Germinal center (tissue), 1 donor: ENCODE data around the gene RIT2.

ENCODE experiments used
- DNase-seq: peaks from one replicate; pipeline ENCODE4 v3.0.0; 2012; ENCODE audit warnings: mixed read lengths, low spot score

The RIT2 gene

GRCh38 chr18:43010611-43011010, 104.9 kb downstream of the RIT2 start:
- no peak for DNase-seq

DNA sequence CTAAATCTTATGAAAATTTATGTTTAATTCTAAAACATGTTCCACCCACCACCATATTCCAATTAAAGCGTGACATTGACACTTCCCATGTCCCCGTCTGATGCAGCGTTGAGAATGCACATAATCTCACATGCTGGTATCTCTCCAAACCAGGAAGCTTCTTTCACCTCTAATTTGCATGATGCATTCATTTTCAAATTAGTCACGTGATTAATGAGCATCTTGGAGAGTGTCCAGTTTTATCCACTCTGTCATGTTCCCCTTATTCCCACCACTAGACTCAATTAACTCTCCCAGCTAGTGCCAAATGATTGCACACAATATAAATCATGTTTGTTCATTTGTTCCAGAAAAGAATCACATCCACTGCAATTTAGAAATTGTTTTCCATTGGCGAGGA, 105.8 kb downstream of the RIT2 start:
- no peak for DNase-seq

DNA sequence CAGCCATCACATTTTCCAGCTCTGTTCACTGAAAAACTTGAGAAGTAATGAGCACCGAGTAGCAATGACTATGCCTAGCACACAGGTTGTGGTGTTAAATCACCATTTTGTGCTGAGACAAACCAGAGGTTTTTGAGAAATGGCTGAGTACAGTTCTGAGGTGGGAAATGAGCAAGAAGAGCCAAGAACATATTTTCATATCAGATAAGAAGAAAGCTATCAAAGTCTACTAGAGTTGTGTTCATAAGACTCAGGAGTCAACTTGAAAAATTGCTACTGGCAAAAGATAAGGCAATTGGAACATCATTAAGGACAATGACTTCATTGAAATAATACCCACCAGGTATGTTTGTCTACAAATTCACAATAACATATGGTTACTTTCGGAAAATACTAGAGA, 108.1 kb downstream of the RIT2 start:
- DNase-seq, result no peak

- no peak for DNase-seq
These were observed 111.1 kb downstream of the RIT2 start for GRCh38 chr18:43004421-43004820.

GRCh38 chr18:43001821-43002220, 113.7 kb downstream of the RIT2 start:
- DNase-seq, result no peak

GRCh38 chr18:42996824-42997223, 118.7 kb downstream of the RIT2 start:
- DNase-seq, result no peak

DNA sequence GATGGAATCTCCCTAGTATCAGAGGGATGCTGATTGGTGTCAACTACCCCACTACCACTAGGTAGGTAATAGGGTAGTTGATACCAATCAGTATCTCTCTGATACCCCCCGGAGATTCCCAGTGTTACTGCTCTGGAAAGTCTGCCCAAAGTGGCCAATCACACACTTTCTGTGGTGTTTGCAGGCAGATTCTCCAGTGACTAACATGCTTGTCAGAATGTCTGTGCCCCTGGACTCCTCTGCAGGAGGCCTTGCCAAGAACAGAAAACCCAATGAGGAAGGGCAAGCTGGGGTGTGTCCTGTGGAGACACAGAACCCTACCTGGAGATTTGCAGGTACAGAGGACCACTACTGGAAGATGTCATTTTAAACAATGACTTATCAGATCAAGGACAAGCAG, 135.1 kb downstream of the RIT2 start:
- DNase-seq, result no peak

DNA sequence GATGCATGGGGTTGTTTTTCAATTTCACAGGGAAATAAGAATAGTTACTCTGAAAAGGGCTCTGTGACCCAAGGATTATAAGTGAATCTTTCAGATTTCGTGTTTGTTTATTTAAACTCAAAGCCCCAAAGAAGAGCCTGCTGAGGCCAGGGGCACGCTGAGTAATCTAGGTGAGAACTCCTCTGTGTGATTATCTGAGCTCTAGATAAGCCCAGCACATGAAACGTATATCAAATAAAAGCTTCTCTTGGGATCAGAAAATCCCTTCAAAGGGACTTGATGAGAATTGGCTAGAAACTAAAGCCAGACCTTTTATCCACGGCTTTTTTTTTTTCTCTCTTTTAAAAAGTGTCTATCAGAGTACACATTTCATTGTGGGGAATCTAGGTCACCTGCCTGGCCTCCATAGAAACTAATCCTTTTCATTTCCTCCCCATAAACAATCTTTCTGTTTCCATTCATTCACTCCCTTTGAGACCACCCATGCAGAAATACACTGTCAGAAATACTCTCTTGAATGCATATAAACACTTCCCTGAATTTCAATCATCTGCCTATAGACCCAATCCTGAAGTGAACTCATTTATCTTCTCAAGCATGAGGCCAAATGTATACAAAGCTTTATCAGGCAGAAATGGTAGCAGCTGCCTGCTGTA, 137.4 kb downstream of the RIT2 start:
- DNase-seq, result no peak

DNA sequence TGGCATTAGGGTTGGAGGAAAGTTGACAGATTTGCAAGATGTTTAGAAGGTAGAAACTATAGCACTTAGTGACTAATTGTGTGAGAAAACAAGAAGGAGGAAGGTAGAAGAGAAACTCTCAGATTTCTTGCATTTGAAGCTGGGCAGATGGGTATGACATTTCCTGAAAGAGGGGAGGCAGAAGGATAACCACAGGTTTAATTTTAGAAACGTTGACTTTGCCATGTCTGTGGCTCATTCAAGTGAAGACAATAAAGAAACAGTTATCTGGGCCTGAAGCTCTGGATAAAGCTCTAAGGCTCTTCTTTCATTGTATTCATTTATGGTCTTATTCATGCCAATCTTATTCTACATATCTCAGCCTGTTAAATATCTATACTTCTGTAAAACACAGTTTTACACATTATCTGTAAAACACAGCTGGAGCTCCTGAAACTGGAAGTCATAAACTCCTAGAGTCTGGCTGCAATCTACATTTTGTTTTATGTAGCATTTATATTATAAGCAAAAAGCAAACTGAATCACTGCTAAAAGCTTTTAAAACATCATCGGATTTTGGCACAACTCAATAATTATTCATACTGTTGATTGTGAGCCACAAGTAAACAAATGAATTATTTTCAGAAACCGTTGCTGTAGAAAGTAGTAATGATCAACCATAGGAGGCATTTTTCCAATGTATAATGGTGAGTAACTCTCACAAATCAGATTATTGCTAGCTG, 138.5 kb downstream of the RIT2 start:
- DNase-seq, result no peak

- DNase-seq, result no peak
These were observed 146.1 kb downstream of the RIT2 start for GRCh38 chr18:42969366-42969765.

- no peak for DNase-seq
These were observed 154.2 kb downstream of the RIT2 start for GRCh38 chr18:42961298-42961697.

DNA sequence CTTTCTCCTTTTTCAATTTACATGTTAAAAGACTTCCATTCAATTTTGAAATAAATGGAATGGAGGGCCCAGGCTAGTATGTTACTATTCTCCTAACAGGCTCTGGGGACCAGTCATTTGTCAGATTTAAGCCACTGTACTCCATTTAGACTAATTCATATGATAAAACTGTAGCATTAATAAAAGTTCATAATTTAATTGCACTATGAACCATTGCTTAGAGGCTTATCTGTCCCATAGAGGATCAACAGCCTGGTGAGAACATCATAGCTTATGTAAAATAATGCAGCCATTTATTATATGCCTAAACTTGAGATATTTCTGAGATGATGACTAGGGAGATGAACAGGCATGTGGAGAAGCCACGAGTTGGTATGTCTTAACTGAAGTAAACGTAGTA, 156.0 kb downstream of the RIT2 start:
- DNase-seq, result no peak

DNA sequence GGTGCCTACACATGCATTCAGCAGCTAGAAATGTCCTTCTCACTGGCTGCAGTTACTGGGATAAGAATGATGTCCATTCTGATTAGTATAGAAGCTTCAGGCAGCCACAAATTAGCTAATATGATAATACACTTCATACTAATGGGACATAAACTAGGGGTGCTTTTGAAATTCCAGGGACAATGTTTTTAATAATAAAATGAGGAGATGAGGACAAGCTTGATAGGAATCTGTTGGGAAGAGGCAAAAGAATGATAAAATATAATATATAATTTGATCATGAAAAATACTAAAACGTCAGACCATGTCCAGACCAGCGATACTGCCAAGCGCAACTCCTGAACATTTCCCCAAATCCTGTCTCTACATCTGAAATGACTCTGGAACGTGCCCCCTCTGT, 157.1 kb downstream of the RIT2 start:
- DNase-seq, result no peak

- DNase-seq, result no peak
These were observed 159.2 kb downstream of the RIT2 start for GRCh38 chr18:42956287-42956686.

GRCh38 chr18:42954887-42955286, 160.6 kb downstream of the RIT2 start:
- no peak for DNase-seq

GRCh38 chr18:42953306-42953705, 162.2 kb downstream of the RIT2 start:
- no peak for DNase-seq

DNA sequence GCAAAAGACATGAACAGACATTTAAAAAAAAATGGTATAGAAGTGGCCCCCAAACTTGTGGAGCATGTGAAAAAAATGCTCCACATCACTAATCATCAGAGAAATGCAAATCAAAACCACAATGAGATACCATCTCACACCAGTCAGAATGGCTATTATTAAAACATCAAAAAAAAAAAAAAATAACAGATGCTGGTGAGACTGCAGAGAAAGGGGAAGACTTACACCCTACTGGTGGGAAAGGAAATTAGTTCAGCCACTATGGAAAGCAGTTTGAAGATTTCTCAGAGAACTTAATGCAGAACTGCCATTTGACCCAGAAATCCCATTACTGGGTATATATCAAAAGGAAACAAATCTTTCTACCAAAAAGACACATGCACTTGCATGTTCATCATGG, 164.8 kb downstream of the RIT2 start:
- no peak for DNase-seq

DNA sequence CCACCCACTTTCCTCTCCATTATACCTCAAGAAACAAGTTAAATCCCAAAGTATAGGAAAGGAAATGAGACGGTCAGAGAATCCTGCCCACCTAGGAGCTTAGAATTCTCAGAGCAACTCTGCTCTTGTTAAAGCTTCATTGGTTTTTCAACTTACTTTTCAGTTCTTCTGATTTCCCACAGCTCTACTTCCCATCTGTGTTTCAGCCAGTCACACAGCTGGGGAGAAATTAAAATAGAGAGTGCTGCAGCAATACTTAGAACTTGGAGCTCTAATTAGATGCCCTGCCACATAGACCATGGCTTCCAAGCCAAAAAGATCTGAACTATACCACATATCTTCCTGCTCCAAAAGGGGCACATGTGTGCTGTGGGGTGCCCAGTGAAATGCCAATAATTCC, 166.7 kb downstream of the RIT2 start:
- DNase-seq, result no peak

GRCh38 chr18:42941860-42942259, 173.6 kb downstream of the RIT2 start:
- no peak for DNase-seq

DNA sequence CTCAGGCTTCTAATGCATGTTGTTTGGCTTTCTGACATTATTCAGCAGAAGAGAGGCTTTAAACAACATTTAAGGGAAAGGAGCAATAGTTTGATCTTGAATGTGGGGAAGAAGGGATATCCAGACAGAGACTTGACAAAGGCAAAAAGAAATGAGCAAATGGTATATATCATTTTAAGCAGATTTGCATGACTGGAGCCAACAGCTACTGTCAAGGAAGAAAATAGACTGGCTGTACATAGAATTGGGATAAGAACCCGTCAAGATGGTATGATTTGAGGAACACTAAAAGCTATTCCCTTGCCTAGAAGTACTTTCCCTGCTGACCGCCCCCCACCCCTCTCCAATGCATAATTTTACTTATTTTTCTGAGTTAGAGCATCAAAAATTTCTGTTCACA, 174.5 kb downstream of the RIT2 start:
- no peak for DNase-seq

GRCh38 chr18:42937436-42937835, 178.0 kb downstream of the RIT2 start:
- DNase-seq, result no peak

DNA sequence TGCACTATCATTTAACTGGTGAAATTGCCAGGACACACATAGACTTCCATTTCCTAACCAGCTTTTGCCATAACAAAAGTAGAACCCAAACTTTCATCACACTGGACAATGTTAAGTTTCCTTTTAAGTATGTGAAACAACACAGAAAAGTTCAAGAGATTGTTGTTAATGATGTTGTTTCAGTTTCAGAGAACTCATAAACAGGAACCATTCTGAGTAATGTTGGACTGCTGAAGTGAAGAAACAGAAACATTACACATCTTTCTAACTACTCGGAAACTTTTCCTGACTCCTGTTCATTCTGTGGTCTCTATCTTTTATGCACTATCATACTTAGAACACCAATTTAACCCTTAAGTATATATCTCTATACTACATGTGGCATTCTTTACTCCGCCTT, 179.2 kb downstream of the RIT2 start:
- no peak for DNase-seq

DNA sequence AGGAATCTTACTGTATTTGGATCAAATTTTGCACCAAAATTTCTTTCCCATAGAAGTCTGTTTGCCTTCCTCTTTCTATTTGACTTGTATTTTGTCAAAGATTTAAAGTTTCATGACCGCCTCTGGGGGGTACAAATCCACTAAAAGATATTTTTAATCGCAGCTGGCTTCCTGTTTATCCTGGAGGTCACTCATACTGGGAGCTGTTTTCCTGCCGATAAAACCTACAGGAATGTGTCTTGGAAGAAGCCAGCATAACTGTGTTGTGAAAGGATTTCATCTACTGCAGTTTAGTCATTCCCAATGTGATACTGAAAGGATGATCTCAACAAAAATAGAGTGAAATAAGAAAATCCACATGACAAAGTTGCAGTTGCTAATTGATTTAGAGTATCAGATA, 184.0 kb downstream of the RIT2 start:
- DNase-seq, result no peak

DNA sequence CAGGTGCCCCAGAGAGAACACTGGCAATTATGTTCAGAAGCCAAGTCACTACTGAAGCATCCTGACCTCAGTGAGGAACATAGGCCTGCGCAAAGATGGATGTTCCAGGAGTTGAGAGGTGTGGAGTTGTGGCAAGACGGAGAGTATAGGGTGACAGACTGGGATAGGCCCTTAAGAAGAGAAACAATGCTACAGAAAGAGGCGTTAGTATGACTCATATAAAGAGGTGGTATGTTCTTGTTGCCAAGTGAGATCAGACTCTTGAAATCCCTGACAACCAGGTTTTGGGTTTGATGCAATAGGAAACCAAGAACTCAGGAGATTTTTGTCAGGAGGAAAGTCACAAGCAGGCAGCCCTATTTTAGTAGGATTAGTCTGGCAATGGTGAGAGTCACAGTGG, 185.6 kb downstream of the RIT2 start:
- no peak for DNase-seq
